ENCODE results near the gene SUSD4. TPM values are rescaled to one million over a fixed set of nuclear protein-coding genes. Genes with fewer than 3 reads are reported as not detected.
"Not testable (repeated sequence)": the region's sequence is repeated elsewhere in the genome, so short reads cannot be mapped to it uniquely, and the experiment has no call there.

SUSD4 gene
- total RNA-seq, result 10 to 100 TPM; 16.7 to 81.7 (median 37.0) TPM
- 29.8 TPM for polyA plus RNA-seq
- long read RNA-seq, donor 1, transcript SUSD4-204 (9 exons, 3,025 nt), result minor isoform, 9 of 69 reads
- long read RNA-seq, donor 1, transcript SUSD4-203 (6 exons, 1,056 nt), result major isoform, 19 of 69 reads
- long read RNA-seq, donor 1, partial matches to known transcripts, result 12 of 69 reads
- long read RNA-seq, donor 1, other reads (novel, unspliced or antisense), result 29 of 69 reads
- long read RNA-seq, donor 2, transcript SUSD4-203 (6 exons, 1,056 nt), result major isoform, 13 of 33 reads
- long read RNA-seq, donor 2, transcript SUSD4-204 (9 exons, 3,025 nt), result minor isoform, 6 of 33 reads
- long read RNA-seq, donor 2, partial matches to known transcripts, result 4 of 33 reads
- long read RNA-seq, donor 2, other reads (novel, unspliced or antisense), result 10 of 33 reads
- long read RNA-seq, donor 3, transcript SUSD4-204 (9 exons, 3,025 nt), result minor isoform, 7 of 53 reads
- long read RNA-seq, donor 3, transcript SUSD4-203 (6 exons, 1,056 nt), result major isoform, 12 of 53 reads
- long read RNA-seq, donor 3, partial matches to known transcripts, result 25 of 53 reads
- long read RNA-seq, donor 3, other reads (novel, unspliced or antisense), result 7 of 53 reads
- long read RNA-seq, donor 4, transcript SUSD4-204 (9 exons, 3,025 nt), result minor isoform, 19 of 72 reads
- long read RNA-seq, donor 4, transcript SUSD4-203 (6 exons, 1,056 nt), result major isoform, 27 of 72 reads
- long read RNA-seq, donor 4, partial matches to known transcripts, result 7 of 72 reads
- long read RNA-seq, donor 4, other reads (novel, unspliced or antisense), result 15 of 72 reads

GRCh38 chr1:223363856-223364684, at the start of gene SUSD4:
TSS of gene SUSD4 (minus strand) at chr1:223364176. CDS start at chr1:223363425, 751 bp downstream.
- intact Hi-C loops (cut with DNase I), result loop anchor here in 1 of 4 donors (10.0 kb wide), 1 partner anchor 219 kb away; the partner anchor contains the start of gene TLR5
- peak; percentile 42 to 85 (median 80) for DNase-seq
- Histone ChIP-seq H3K27ac (ENCODE audit: low read length) (peak within 1 kb of the TSS; percentile 54), H3K9me3 (ENCODE audit: control insufficient read depth, low read length) (no peaks in the 10 kb centered on the region), H3K4me1 (ENCODE audit: control insufficient read depth, insufficient read depth, low read length) (no peaks in the 10 kb centered on the region), H3K4me3 (ENCODE audit: low read length) (peak within 1 kb of the TSS; percentile 76), H3K27me3 (ENCODE audit: control insufficient read depth, insufficient read depth) (no peaks in the 10 kb centered on the region)
- under 1% methylated on average over 111 of the region's 111 CpGs for WGBS
- peak; percentile 84 to 86 for ATAC-seq

- Histone ChIP-seq H3K4me3 (ENCODE audit: low read length) (no peak overlapping the region), H3K4me1 (ENCODE audit: control insufficient read depth, insufficient read depth, low read length) (no peaks in the 10 kb centered on the region), H3K27ac (ENCODE audit: low read length) (no peak overlapping the region), H3K9me3 (ENCODE audit: control insufficient read depth, low read length) (no peaks in the 10 kb centered on the region), H3K27me3 (ENCODE audit: control insufficient read depth, insufficient read depth) (no peaks in the 10 kb centered on the region)
- WGBS, result 88% methylated on average over 2 of the region's 2 CpGs
- intact Hi-C loops (cut with DNase I), result no loop called here
- DNase-seq (no peak), ATAC-seq (no peak)
Observed at GRCh38 chr1:223413216-223413615, 49.2 kb upstream of the SUSD4 start.

GRCh38 chr1:223411710-223412109, 47.7 kb upstream of the SUSD4 start:
- no peaks in the 10 kb centered on the region for H3K27me3 ChIP-seq (ENCODE audit: control insufficient read depth, insufficient read depth)
- no peak overlapping the region for H3K4me3 ChIP-seq (ENCODE audit: low read length)
- no peaks in the 10 kb centered on the region for H3K9me3 ChIP-seq (ENCODE audit: control insufficient read depth, low read length)
- H3K4me1 ChIP-seq (ENCODE audit: control insufficient read depth, insufficient read depth, low read length), result no peaks in the 10 kb centered on the region
- ATAC-seq (no peak), DNase-seq (no peak)
- intact Hi-C loops (cut with DNase I), result no loop called here
- no peak overlapping the region for H3K27ac ChIP-seq (ENCODE audit: low read length)

GRCh38 chr1:223411309-223411708, 47.3 kb upstream of the SUSD4 start:
- Histone ChIP-seq H3K9me3 (ENCODE audit: control insufficient read depth, low read length) (no peaks in the 10 kb centered on the region), H3K27ac (ENCODE audit: low read length) (no peak overlapping the region), H3K27me3 (ENCODE audit: control insufficient read depth, insufficient read depth) (no peaks in the 10 kb centered on the region), H3K4me1 (ENCODE audit: control insufficient read depth, insufficient read depth, low read length) (no peaks in the 10 kb centered on the region), H3K4me3 (ENCODE audit: low read length) (no peak overlapping the region)
- ATAC-seq, result no peak
- WGBS, result 63% methylated on average over 2 of the region's 2 CpGs
- no peak for DNase-seq
- intact Hi-C loops (cut with DNase I), result no loop called here

GRCh38 chr1:223410036-223410435, 46.1 kb upstream of the SUSD4 start:
- ATAC-seq, result no peak
- intact Hi-C loops (cut with DNase I), result no loop called here

GRCh38 chr1:223405507-223405906, 41.5 kb upstream of the SUSD4 start:
- ATAC-seq (no peak), DNase-seq (no peak)
- H3K27me3 ChIP-seq (ENCODE audit: control insufficient read depth, insufficient read depth), result no peaks in the 10 kb centered on the region
- no peak overlapping the region for H3K4me3 ChIP-seq (ENCODE audit: low read length)
- H3K4me1 ChIP-seq (ENCODE audit: control insufficient read depth, insufficient read depth, low read length), result no peaks in the 10 kb centered on the region
- intact Hi-C loops (cut with DNase I), result no loop called here
- no peaks in the 10 kb centered on the region for H3K9me3 ChIP-seq (ENCODE audit: control insufficient read depth, low read length)
- WGBS, result 89% methylated on average over 3 of the region's 3 CpGs
- H3K27ac ChIP-seq (ENCODE audit: low read length), result no peak overlapping the region

More at GRCh38 chr1:223410036-223410435, 46.1 kb upstream of the SUSD4 start:
- Histone ChIP-seq H3K27me3 (ENCODE audit: control insufficient read depth, insufficient read depth) (no peaks in the 10 kb centered on the region), H3K4me3 (ENCODE audit: low read length) (no peak overlapping the region), H3K4me1 (ENCODE audit: control insufficient read depth, insufficient read depth, low read length) (no peaks in the 10 kb centered on the region), H3K9me3 (ENCODE audit: control insufficient read depth, low read length) (no peaks in the 10 kb centered on the region), H3K27ac (ENCODE audit: low read length) (no peak overlapping the region)
- DNase-seq, result no peak

GRCh38 chr1:223403184-223403815, 39.3 kb upstream of the SUSD4 start:
- ATAC-seq (no peak), DNase-seq (no peak)
- Histone ChIP-seq H3K9me3 (ENCODE audit: control insufficient read depth, low read length) (no peaks in the 10 kb centered on the region), H3K4me1 (ENCODE audit: control insufficient read depth, insufficient read depth, low read length) (no peaks in the 10 kb centered on the region), H3K27ac (ENCODE audit: low read length) (no peak overlapping the region), H3K4me3 (ENCODE audit: low read length) (no peak overlapping the region), H3K27me3 (ENCODE audit: control insufficient read depth, insufficient read depth) (no peaks in the 10 kb centered on the region)
- intact Hi-C loops (cut with DNase I), result no loop called here
- WGBS, result 55% methylated on average over 3 of the region's 3 CpGs

GRCh38 chr1:223402790-223403142, 38.8 kb upstream of the SUSD4 start:
- Histone ChIP-seq H3K9me3 (ENCODE audit: control insufficient read depth, low read length) (no peaks in the 10 kb centered on the region), H3K4me3 (ENCODE audit: low read length) (no peak overlapping the region), H3K27me3 (ENCODE audit: control insufficient read depth, insufficient read depth) (no peaks in the 10 kb centered on the region), H3K4me1 (ENCODE audit: control insufficient read depth, insufficient read depth, low read length) (no peaks in the 10 kb centered on the region), H3K27ac (ENCODE audit: low read length) (no peak overlapping the region)
- WGBS, result 70% methylated on average over 2 of the region's 2 CpGs
- DNase-seq (no peak), ATAC-seq (no peak)
- intact Hi-C loops (cut with DNase I), result no loop called here

GRCh38 chr1:223401873-223402789, 38.2 kb upstream of the SUSD4 start:
- no peaks in the 10 kb centered on the region for H3K4me1 ChIP-seq (ENCODE audit: control insufficient read depth, insufficient read depth, low read length)
- no peak for DNase-seq
- no peaks in the 10 kb centered on the region for H3K9me3 ChIP-seq (ENCODE audit: control insufficient read depth, low read length)
- H3K4me3 ChIP-seq (ENCODE audit: low read length), result no peak overlapping the region
- no peak for ATAC-seq
- WGBS, result 53% methylated on average over 2 of the region's 2 CpGs
- intact Hi-C loops (cut with DNase I), result no loop called here
- no peaks in the 10 kb centered on the region for H3K27me3 ChIP-seq (ENCODE audit: control insufficient read depth, insufficient read depth)
- H3K27ac ChIP-seq (ENCODE audit: low read length), result no peak overlapping the region

- H3K27me3 ChIP-seq (ENCODE audit: control insufficient read depth, insufficient read depth); intact Hi-C loops (cut with DNase I); DNase-seq; H3K9me3 ChIP-seq (ENCODE audit: control insufficient read depth, low read length); H3K27ac ChIP-seq (ENCODE audit: low read length); H3K4me3 ChIP-seq (ENCODE audit: low read length); ATAC-seq; H3K4me1 ChIP-seq (ENCODE audit: control insufficient read depth, insufficient read depth, low read length): not testable (repeated sequence)
- 91% methylated on average over 4 of the region's 6 CpGs for WGBS
Observed at GRCh38 chr1:223399393-223399792, 35.4 kb upstream of the SUSD4 start.
